ENCODE data around the gene ZMYM3. TPM values are rescaled to one million over a fixed set of nuclear protein-coding genes. Genes with fewer than 3 reads are reported as not detected.
A peak's percentile ranks its signal among the peaks of the same experiment; 100 is the strongest.

ZMYM3 gene
- total RNA-seq, 4 donors from 2014 or later: 5.2 to 26.9 (median 13.4) TPM

DNA sequence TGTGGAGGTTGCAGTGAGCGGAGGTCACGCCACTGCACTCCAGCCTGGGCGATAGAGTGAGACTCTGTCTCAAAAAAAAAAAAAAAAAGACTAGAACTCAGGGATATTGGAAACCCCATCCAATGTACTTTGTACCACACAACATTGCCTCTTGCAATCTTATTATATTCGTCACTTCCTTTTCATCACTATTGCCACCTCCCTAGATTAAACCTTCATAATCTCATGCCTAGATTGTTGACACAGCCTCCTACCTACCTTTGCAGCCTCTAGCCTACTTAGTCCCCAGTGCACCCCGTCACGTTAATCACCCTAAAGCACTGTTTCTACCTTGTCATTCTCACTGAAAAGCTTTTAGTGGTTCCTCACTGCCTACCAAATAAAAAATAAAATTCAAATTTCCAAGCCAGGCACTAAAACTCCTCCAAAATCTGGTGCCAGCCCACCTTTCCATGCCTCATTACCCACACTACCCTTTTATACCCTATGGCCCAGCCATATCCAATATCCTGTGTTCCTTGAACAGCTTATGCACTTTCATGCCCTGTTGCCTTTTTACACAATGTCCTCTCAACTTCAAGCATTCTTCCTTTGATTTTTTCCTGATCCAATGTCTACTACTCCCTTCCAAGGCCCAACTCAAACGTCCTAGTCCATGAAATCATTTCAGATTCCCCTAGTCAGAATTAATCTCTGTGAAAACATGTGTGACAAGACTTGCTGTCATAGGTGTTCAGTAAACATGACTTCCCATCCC lies 54.5 kb downstream of the ZMYM3 start:
- Histone ChIP-seq H3K36me3 (no peaks in the 10 kb centered on the region), H3K27ac (no peak overlapping the region), H3K27me3 (no peaks in the 10 kb centered on the region), H3K4me1 (no peaks in the 10 kb centered on the region), H3K9me3 (no peaks in the 10 kb centered on the region), H3K4me3 (no peak overlapping the region)
- WGBS, 2 donors (ENCODE audit: low coverage in 1 of 2): 36 to 70% methylated on average over 3 to 7 of the region's 7 CpGs
- in situ Hi-C loops (cut with MboI; ENCODE audit: low pct_ligation_motif_present in 1 of 4, low pct_unique_long_range_greater_than_20kb in 1 of 4, low sequenced_read_pairs in 3 of 4) (loop anchor here in 2 of 4 donors (25.0 kb wide), 3 partner anchors 112 to 437 kb away; partner anchors contain the start of gene FOXO4 (in 1 of the 2)), intact Hi-C loops (cut with DNase I; ENCODE audit: low total_unique reads) (no loop called here)
- TF ChIP-seq POLR2AphosphoS5 (IDR thresholded peaks at IDR 0.05): no peak
- TF ChIP-seq EP300 (IDR thresholded peaks at IDR 0.05; ENCODE audit: low read depth): no peak
- TF ChIP-seq, protein P1, sequence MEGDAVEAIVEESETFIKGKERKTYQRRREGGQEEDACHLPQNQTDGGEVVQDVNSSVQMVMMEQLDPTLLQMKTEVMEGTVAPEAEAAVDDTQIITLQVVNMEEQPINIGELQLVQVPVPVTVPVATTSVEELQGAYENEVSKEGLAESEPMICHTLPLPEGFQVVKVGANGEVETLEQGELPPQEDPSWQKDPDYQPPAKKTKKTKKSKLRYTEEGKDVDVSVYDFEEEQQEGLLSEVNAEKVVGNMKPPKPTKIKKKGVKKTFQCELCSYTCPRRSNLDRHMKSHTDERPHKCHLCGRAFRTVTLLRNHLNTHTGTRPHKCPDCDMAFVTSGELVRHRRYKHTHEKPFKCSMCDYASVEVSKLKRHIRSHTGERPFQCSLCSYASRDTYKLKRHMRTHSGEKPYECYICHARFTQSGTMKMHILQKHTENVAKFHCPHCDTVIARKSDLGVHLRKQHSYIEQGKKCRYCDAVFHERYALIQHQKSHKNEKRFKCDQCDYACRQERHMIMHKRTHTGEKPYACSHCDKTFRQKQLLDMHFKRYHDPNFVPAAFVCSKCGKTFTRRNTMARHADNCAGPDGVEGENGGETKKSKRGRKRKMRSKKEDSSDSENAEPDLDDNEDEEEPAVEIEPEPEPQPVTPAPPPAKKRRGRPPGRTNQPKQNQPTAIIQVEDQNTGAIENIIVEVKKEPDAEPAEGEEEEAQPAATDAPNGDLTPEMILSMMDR (IDR thresholded peaks at IDR 0.05): no peak
- no peak for TF ChIP-seq POLR2A (IDR thresholded peaks at IDR 0.05)
- no peak for DNase-seq

DNA sequence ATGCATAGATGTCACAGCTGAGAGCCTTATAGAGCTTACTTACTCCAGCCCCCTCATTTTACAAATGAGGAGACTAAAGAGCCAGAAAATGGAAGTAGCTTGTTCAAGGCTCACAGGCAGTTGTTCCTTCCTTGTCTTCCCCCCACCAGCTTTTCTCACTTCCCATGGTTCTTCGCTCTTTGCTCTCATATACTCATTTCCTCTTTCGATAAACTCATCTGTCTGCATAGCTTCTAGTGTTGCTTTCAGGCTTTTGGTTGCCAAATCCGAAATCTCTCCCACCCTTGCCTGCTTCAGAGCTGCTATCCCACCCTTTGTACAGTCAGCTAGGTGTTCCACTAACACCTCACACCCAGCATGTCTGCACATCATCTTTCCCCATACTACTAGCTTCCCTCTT lies 55.9 kb downstream of the ZMYM3 start:
- Histone ChIP-seq H3K27me3 (no peaks in the 10 kb centered on the region), H3K4me1 (no peaks in the 10 kb centered on the region), H3K4me3 (peak overlapping the region in 1 of 4 donors; percentile 27), H3K9me3 (no peaks in the 10 kb centered on the region), H3K27ac (peak overlapping the region in 1 of 4 donors; percentile 41), H3K36me3 (no peaks in the 10 kb centered on the region)
- WGBS, 2 donors (ENCODE audit: low coverage in 1 of 2): 63% methylated on average over 3 of the region's 3 CpGs; no CpG with 5 or more reads in 1 of the 2 donors
- no peak for DNase-seq
- in situ Hi-C loops (cut with MboI; ENCODE audit: low pct_ligation_motif_present in 1 of 4, low pct_unique_long_range_greater_than_20kb in 1 of 4, low sequenced_read_pairs in 3 of 4): loop anchor here in 2 of 4 donors (25.0 kb wide), 3 partner anchors 111 to 436 kb away; partner anchors contain the start of gene FOXO4 (in 1 of the 2)
- TF ChIP-seq, protein P1 (IDR thresholded peaks at IDR 0.05): no peak
- TF ChIP-seq EP300 (IDR thresholded peaks at IDR 0.05; ENCODE audit: low read depth) (no peak), POLR2A (IDR thresholded peaks at IDR 0.05) (no peak), POLR2AphosphoS5 (IDR thresholded peaks at IDR 0.05) (no peak)
- intact Hi-C loops (cut with DNase I; ENCODE audit: low total_unique reads): no loop called here

DNA sequence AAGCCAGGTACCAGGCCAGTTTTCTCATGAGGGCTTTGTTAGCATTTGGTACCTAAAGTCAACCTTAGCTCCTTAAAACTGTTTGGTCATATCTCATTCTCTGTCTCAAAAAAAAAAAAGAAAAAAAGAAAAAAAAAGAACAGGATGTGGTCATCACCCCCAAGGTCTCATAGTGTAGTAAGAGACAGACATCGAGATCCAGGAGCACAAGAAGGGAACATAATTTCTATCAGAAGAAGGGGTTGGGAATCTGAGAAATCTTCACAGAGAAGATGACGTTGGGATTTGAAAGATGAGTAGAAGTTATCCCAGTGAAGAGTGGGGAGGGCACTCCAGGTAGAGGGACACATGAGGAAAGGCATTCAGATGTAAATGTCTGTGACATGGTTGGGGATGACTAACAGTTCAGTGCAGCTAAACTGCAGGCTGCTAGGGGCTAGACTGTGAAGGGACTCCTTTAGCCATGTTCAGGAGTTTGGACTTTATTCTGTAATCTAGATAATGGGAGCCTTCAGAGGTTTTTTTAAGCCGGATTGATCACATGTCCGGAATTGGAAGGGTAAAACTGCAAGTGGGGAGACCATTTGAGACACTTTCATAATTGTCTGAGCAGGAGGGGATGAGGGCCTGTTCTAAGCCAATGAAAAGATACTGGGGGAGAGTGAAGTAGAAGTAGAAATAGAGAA lies 57.8 kb downstream of the ZMYM3 start:
- Histone ChIP-seq H3K4me1 (no peaks in the 10 kb centered on the region), H3K4me3 (peak overlapping the region in 1 of 4 donors; percentile 27), H3K36me3 (no peaks in the 10 kb centered on the region), H3K27ac (no peak overlapping the region), H3K27me3 (no peaks in the 10 kb centered on the region), H3K9me3 (no peaks in the 10 kb centered on the region)
- TF ChIP-seq, protein P1 (IDR thresholded peaks at IDR 0.05): no peak
- TF ChIP-seq POLR2AphosphoS5 (IDR thresholded peaks at IDR 0.05) (no peak), EP300 (IDR thresholded peaks at IDR 0.05; ENCODE audit: low read depth) (no peak), POLR2A (IDR thresholded peaks at IDR 0.05) (no peak)
- WGBS, 2 donors (ENCODE audit: low coverage in 1 of 2): 66 to 73% methylated on average over 4 of the region's 4 CpGs
- no peak for DNase-seq
- in situ Hi-C loops (cut with MboI; ENCODE audit: low pct_ligation_motif_present in 1 of 4, low pct_unique_long_range_greater_than_20kb in 1 of 4, low sequenced_read_pairs in 3 of 4) (loop anchor here in 2 of 4 donors (25.0 kb wide), 3 partner anchors 109 to 434 kb away; partner anchors contain the start of gene FOXO4 (in 1 of the 2)), intact Hi-C loops (cut with DNase I; ENCODE audit: low total_unique reads) (no loop called here)

DNA sequence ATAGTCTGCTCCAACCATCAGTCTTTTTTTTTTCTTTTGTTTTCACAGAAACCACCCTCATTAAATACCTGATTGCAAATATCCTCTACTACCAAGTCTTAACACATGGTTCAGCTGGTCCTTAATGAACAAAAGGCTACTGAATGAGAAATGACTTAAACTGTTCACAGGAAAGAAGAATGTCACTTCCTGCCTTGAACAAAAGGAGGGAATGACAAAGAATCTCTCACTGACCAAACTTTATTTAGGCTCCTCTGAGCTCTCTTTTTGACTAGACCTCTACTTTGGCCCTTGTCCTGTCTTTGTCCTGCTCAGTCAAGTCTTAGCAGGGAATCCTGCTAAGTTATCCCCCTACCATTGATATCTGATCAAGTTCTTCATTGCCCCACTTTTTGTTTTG lies 62.7 kb downstream of the ZMYM3 start:
- no peak for DNase-seq
- Histone ChIP-seq H3K27ac (no peak overlapping the region), H3K9me3 (no peaks in the 10 kb centered on the region), H3K4me1 (no peaks in the 10 kb centered on the region), H3K4me3 (no peak overlapping the region), H3K27me3 (no peaks in the 10 kb centered on the region), H3K36me3 (no peaks in the 10 kb centered on the region)
- intact Hi-C loops (cut with DNase I; ENCODE audit: low total_unique reads) (no loop called here), in situ Hi-C loops (cut with MboI; ENCODE audit: low pct_ligation_motif_present in 1 of 4, low pct_unique_long_range_greater_than_20kb in 1 of 4, low sequenced_read_pairs in 3 of 4) (loop anchor here in 2 of 4 donors (25.0 kb wide), 3 partner anchors 104 to 429 kb away; partner anchors contain the start of gene FOXO4 (in 1 of the 2))
- TF ChIP-seq POLR2A (IDR thresholded peaks at IDR 0.05): no peak
- no peak for TF ChIP-seq POLR2AphosphoS5 (IDR thresholded peaks at IDR 0.05)
- TF ChIP-seq, protein P1 (IDR thresholded peaks at IDR 0.05): no peak
- no peak for TF ChIP-seq EP300 (IDR thresholded peaks at IDR 0.05; ENCODE audit: low read depth)
